Measurements from ENCODE around the gene CARHSP1.
"Not testable (repeated sequence)": the region's sequence is repeated elsewhere in the genome, so short reads cannot be mapped to it uniquely, and the experiment has no call there.

CARHSP1 gene

DNA sequence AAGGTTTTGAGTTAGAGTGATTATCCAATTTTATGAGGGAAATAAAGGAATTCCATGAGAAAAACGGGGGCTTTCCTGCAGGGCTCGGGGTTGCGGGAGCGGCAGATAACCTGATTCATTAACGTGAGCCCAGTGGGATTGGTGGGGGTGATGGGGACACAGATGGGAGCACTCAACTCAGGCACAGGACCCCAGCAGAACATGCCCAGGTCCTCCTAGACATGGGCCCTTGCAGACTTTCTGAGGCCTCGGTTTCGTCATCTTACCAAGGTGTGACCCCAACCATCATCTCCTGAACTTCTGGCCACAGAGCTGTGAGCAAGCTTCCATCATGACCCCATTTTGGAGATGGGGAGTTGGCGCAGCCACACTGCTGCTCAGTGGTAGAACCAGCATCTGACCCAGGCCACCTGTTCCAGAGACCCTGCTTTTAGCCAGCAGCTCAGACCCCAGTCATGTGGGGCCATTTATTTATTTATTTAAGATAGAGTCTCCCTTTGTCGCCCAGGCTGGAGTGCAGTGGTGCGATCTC lies 22.3 kb downstream of the CARHSP1 start:
- peak overlapping the region in 1 of 11 experiments; percentile 26; a peak in 1 of 22 replicates for H3K27ac ChIP-seq
- TF ChIP-seq Cebpa-rat (IDR thresholded peaks at IDR 0.05), result no peak
- H3K27me3 ChIP-seq, result no peaks in the 10 kb centered on the region
- H4K20me1 ChIP-seq, result peaks cover 21 to 95% (median 68%) of the 10 kb centered on the region in 11 experiments; a peak in 21 of 22 replicates
- H3K9me3 ChIP-seq (replicated peaks in 1 of 11), result no peaks in the 10 kb centered on the region
- peak overlapping the region in 6 of 11 experiments; percentile 1 to 65 (median 26); a peak in 8 of 22 replicates for H3K4me2 ChIP-seq
- H3K9ac ChIP-seq, result no peak overlapping the region
- H3K4me3 ChIP-seq, result no peak overlapping the region
- H3K36me3 ChIP-seq, result peaks cover 34 to 63% (median 52%) of the 10 kb centered on the region in 11 experiments
- H3K4me1 ChIP-seq, result peaks cover 35 to 75% (median 62%) of the 10 kb centered on the region in 10 experiments

DNA sequence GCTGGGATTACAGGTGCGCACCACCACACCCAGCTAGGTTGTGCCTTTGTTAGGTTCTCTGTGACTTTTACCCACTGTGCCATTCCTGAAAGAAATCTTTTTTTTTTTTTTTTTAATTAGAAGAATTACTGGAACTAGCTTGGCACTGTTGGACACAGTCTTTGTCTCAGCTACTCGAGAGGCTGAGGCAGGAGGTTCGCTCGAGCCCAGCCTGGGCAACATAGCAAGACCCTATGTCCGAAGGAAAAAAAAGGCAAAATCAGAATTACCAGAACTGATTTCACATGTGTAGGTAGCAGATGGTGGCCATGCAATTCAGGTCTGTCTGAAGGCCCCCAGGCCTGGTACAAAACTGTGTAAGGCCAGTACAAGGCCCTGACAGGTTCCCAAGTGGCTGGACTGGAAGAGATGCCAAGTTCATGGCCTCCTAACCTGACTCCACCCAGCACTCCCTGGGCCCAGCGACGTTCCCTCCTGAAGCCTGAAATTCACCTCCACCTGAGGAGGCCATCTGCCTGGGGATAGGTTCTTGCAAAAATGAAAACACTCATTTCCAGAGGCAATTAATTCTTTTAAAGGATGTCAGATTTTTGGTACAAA lies 23.0 kb downstream of the CARHSP1 start:
- Histone ChIP-seq H3K9me3 (replicated peaks in 1 of 11) (no peaks in the 10 kb centered on the region), H3K9ac (no peak overlapping the region), H3K4me2 (peak overlapping the region in 6 of 11 experiments; percentile 1 to 65 (median 23); a peak in 8 of 22 replicates), H4K20me1 (peaks cover 22 to 90% (median 62%) of the 10 kb centered on the region in 11 experiments; a peak in 21 of 22 replicates), H3K27ac (peak overlapping the region in 3 of 11 experiments; percentile 24 to 32 (median 32); a peak in 3 of 22 replicates), H3K27me3 (no peaks in the 10 kb centered on the region), H3K4me1 (peaks cover 29 to 68% (median 55%) of the 10 kb centered on the region in 10 experiments), H3K36me3 (peaks cover 34 to 57% (median 48%) of the 10 kb centered on the region in 11 experiments), H3K4me3 (no peak overlapping the region)
- no peak for TF ChIP-seq Cebpa-rat (IDR thresholded peaks at IDR 0.05)

DNA sequence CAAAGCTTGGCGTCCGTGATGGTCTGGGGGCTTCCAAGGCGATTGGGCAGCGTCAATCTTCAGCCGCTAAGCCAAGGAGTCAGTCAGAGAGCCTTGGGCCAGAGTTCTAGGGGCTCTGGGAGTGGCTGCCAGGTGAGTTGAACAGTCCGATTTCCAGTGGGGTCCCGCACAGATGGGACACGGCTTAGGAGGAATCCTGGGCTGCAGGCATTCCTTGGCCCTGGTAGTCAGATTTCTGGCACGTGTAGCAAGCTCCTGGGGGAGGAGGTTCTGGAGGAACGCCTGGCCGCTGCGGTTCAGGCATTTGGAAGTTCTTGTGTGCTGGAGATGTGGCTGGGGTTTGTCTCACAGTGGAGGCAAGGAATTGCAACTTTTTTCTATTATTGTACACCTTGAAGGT lies 25.5 kb downstream of the CARHSP1 start:
- Histone ChIP-seq H3K36me3 (peaks cover 23 to 43% (median 30%) of the 10 kb centered on the region in 11 experiments), H4K20me1 (peaks cover 23 to 89% (median 53%) of the 10 kb centered on the region in 11 experiments; a peak in 21 of 22 replicates), H3K4me1 (peaks cover 4 to 43% (median 30%) of the 10 kb centered on the region in 10 experiments)
- H3K27ac ChIP-seq; H3K4me3 ChIP-seq; H3K9ac ChIP-seq; H3K27me3 ChIP-seq; H3K9me3 ChIP-seq (replicated peaks in 1 of 11); H3K4me2 ChIP-seq: not testable (repeated sequence)

DNA sequence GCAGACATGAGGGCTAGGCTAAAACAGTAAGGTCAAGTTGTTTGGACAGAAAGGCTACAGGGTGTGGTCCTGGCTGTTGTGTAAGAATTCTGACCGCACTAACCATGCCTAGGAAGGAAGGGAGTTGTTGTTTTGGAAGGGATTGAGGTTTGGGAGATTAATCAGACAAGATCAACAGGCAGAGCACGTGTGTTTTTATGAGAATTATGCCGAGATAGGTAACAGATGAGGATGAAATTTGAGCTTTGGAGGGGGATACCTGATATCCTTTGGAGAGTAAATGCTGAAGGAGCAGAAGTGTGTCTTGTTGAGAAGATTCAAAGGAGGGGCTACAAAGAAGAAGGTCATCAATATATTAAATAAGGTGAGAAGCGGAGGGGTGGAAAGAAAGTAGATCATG lies 26.8 kb downstream of the CARHSP1 start:
- H3K36me3 ChIP-seq, result peaks cover 12 to 36% (median 20%) of the 10 kb centered on the region in 11 experiments
- H3K4me2 ChIP-seq; H3K9ac ChIP-seq; H3K27ac ChIP-seq; H3K4me3 ChIP-seq; H3K9me3 ChIP-seq (replicated peaks in 1 of 11); H3K27me3 ChIP-seq: not testable (repeated sequence)
- peaks cover 18 to 90% (median 40%) of the 10 kb centered on the region in 11 experiments; a peak in 21 of 22 replicates for H4K20me1 ChIP-seq
- H3K4me1 ChIP-seq, result peaks cover 0 to 30% (median 18%) of the 10 kb centered on the region in 10 experiments; a peak in 16 of 20 replicates

DNA sequence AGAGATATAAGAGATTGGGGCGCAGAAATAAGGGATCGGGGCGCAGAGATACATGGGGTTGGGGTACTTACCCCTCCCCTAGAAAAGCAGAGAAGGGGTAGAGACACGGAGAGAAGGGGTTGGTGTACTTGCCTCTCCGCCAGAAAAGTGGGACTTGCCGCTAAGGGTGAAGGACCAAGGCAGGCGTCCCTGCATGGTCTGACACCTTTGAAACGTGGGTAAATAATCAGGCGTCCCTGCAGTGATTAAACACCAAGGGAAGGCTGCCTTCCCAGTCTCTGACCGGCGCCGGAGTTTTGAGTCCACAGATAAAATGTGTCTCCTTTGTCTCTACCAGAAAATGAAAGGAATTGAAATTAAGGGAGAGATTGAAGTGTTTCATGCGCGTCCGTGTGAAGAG lies 31.2 kb downstream of the CARHSP1 start:
- Histone ChIP-seq H3K36me3 (peaks cover 0 to 13% (median 0%) of the 10 kb centered on the region in 11 experiments; a peak in 2 of 22 replicates), H3K4me1 (peaks cover 13 to 30% (median 23%) of the 10 kb centered on the region in 10 experiments), H4K20me1 (peaks cover 0 to 73% (median 16%) of the 10 kb centered on the region in 11 experiments; a peak in 14 of 22 replicates), H3K27ac (0 out of 22 replicates have a peak overlapping the region, but pooled peaks of 1 of the 11 experiments have one; percentile 11)
- not testable (repeated sequence) for H3K4me2 ChIP-seq; H3K27me3 ChIP-seq; H3K9me3 ChIP-seq (replicated peaks in 1 of 11); H3K4me3 ChIP-seq; H3K9ac ChIP-seq

DNA sequence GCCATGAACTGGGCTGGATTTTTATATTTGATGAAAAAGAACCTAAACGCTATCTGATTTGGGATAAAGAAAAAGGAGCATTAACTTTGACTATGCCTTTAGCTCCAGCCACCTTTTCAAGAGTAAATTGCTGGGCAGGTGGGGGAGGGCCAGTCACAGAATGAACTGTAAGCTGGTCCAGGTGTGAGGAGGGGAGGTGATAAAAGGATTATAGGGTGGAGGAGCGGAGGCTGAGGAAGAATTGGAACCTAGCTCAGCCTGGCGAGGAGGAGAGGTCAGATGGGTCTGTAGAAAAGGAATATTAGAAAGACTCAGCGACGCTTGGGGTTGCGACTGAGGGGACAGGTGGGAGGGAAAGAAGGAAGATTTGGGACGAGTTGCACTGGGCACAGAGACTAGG lies 32.0 kb downstream of the CARHSP1 start:
- H3K4me1 ChIP-seq, result peaks cover 21 to 38% (median 31%) of the 10 kb centered on the region in 10 experiments
- H3K9me3 ChIP-seq (replicated peaks in 1 of 11); H3K27ac ChIP-seq; H3K9ac ChIP-seq; H3K4me3 ChIP-seq; H3K4me2 ChIP-seq; H3K27me3 ChIP-seq: not testable (repeated sequence)
- peaks cover 0 to 19% (median 5%) of the 10 kb centered on the region in 11 experiments; a peak in 5 of 22 replicates for H3K36me3 ChIP-seq
- H4K20me1 ChIP-seq, result peaks cover 0 to 73% (median 24%) of the 10 kb centered on the region in 11 experiments; a peak in 15 of 22 replicates

DNA sequence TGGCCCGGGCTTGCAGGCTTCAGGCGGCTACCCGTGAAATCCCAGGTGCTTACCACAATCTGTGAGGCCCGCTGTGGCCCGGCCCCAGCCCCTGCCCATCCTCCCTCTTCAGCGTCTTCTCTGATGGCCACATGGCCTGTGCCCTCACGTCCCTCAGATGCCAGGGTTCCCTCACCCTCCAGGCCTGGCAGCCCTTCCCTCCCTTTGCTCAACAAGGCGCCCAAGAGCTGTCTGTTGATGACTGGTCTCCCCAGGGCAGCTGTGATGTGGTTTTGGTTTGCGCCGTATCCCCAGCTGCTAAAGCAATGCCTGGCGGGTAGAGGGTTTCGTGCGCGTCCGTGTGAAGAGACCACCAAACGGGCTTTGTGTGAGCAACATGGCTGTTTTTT lies 36.1 kb downstream of the CARHSP1 start:
- peaks cover 36 to 72% (median 67%) of the 10 kb centered on the region in 10 experiments for H3K4me1 ChIP-seq
- H3K27ac ChIP-seq, result peak overlapping the region in 10 of 11 experiments; percentile 48 to 89 (median 82); a peak in 21 of 22 replicates
- peak in 4 of 11 experiments; percentile 29 to 63 (median 40); a peak in 4 of 22 replicates for TF ChIP-seq Cebpa-rat (IDR thresholded peaks at IDR 0.05)
- H3K9me3 ChIP-seq (replicated peaks in 1 of 11), result no peaks in the 10 kb centered on the region
- H3K4me3 ChIP-seq, result peak overlapping the region in 7 of 10 experiments; percentile 7 to 55 (median 34); a peak in 10 of 20 replicates
- H3K9ac ChIP-seq, result peak overlapping the region; percentile 10 to 79 (median 73); a peak in 21 of 22 replicates
- H3K4me2 ChIP-seq, result peak overlapping the region; percentile 72 to 96 (median 88)
- peaks cover 23 to 49% (median 35%) of the 10 kb centered on the region in 11 experiments for H3K36me3 ChIP-seq
- H3K27me3 ChIP-seq, result no peaks in the 10 kb centered on the region
- peaks cover 3 to 79% (median 40%) of the 10 kb centered on the region in 11 experiments; a peak in 17 of 22 replicates for H4K20me1 ChIP-seq

DNA sequence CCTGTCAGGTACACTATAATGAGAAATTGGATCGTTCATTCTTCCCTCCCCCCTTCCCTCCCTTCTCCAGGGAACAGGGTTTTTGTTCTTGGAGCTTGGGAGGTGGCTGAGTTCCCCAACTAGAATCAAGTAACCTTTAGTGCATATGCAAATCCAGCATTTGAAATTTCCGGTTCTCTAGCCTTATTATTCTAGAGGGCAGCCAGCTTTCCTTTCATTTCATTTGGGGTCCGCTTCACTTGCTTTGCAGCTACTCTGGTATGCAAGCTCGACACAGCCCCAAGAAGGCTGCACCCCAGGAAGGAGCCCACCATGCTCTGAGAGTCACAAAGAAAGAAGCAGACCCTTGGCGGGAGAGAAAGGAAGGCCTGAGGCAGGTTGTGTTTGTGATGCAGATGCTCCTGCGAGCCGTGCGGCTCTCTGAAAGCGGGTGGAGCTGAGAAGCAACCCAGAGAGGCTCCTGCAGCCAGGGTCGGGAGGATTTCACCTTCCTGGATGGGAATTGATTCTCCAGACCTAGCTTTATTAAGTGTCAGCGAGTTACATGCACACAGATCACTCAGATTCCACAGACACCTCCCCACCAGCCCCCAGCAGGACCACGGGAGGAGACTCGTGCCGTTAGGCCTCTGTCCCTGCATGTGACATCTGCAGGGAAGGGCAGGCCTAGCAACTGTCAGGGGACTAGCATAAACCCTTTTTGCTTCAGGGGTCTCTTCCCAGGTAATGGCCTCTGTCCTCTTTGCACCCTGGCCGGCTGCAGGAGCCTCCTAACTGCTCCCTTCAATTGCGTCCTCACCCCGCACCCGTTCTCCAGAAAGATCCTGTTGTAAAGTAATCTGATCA lies 36.7 kb downstream of the CARHSP1 start:
- Histone ChIP-seq H3K36me3 (peaks cover 23 to 48% (median 37%) of the 10 kb centered on the region in 11 experiments), H3K4me1 (peaks cover 36 to 75% (median 67%) of the 10 kb centered on the region in 10 experiments), H3K9me3 (replicated peaks in 1 of 11) (no peaks in the 10 kb centered on the region), H3K27me3 (no peaks in the 10 kb centered on the region), H3K27ac (peak overlapping the region in 10 of 11 experiments; percentile 48 to 89 (median 82); a peak in 21 of 22 replicates), H3K4me3 (peak overlapping the region in 8 of 10 experiments; percentile 7 to 55 (median 33); a peak in 12 of 20 replicates), H3K4me2 (peak overlapping the region; percentile 72 to 96 (median 88)), H3K9ac (peak overlapping the region; percentile 10 to 79 (median 73); a peak in 21 of 22 replicates), H4K20me1 (peaks cover 3 to 76% (median 40%) of the 10 kb centered on the region in 11 experiments; a peak in 17 of 22 replicates)
- no peak for TF ChIP-seq Cebpa-rat (IDR thresholded peaks at IDR 0.05)

Data from BLaER1 treated with 17β-estradiol and CSF1 and Interleukin-3, amounts not matched to agents 10 nM and 100 nM (cell line).